Activated CD8-positive, alpha-beta T cell treated with anti-CD3 and anti-CD28 coated beads, Interleukin-2, amount 10 ng/mL, durations not matched to agents 7 days and 5 days (primary cell): ENCODE measurements around the gene MOB3B. TPM values are rescaled to one million over a fixed set of nuclear protein-coding genes. Genes with fewer than 3 reads are reported as not detected.

ENCODE experiments used
- ATAC-seq: fragments of 150-1000 bp; cut with Tn5 transposase; one replicate; pipeline ENCODE4 v1.10.0; 2021; ENCODE audit warnings: moderate library complexity
- CTCF ChIA-PET: fragments of 350-600 bp; sonication (Branson Sonifier 250); formaldehyde crosslinking; loops from one replicate; lab custom pipeline; 2021; ENCODE audit warnings: antibody characterized with exemption; lab: Charles Lee
- POLR2A ChIA-PET: fragments of 350-600 bp; sonication (Branson Sonifier 250); formaldehyde crosslinking; loops from one replicate; lab custom pipeline; 2021; ENCODE audit warnings: antibody characterized with exemption; lab: Charles Lee
- DNase-seq: peaks from one replicate; pipeline ENCODE4 v3.0.0-alpha.2; 2020
- H3K27ac Mint-ChIP-seq: one replicate; pipeline ENCODE4 v1.8.0; 2021; ENCODE audit warnings: mild to moderate bottlenecking, mixed read lengths
- H3K27me3 Mint-ChIP-seq: one replicate; pipeline ENCODE4 v1.8.0; 2021; ENCODE audit warnings: low read depth, mixed read lengths
- H3K36me3 Mint-ChIP-seq: one replicate; pipeline ENCODE4 v1.8.0; 2021; ENCODE audit warnings: low read depth, mixed read lengths
- H3K4me1 Mint-ChIP-seq: one replicate; pipeline ENCODE4 v1.8.0; 2021; ENCODE audit warnings: low read depth, mixed read lengths
- H3K4me3 Mint-ChIP-seq: one replicate; pipeline ENCODE4 v1.8.0; 2021; ENCODE audit warnings: mild to moderate bottlenecking, mixed read lengths
- H3K9me3 Mint-ChIP-seq: one replicate; pipeline ENCODE4 v1.8.0; 2022; ENCODE audit warnings: mixed read lengths; ENCODE audit not compliant: insufficient read depth
- total RNA-seq, 2 experiments: library from RNA; stranded (reverse); gene quantifications; one replicate each; pipeline ENCODE4 v1.2.3, GENCODE V29; 2021

The MOB3B gene
- total RNA-seq, 2 experiments from 2014 or later = 2.5 to 2.8 TPM

GRCh38 chr9:27440888-27441740 is 88.5 kb downstream of the MOB3B start:
- ATAC-seq (no peak), DNase-seq (no peak)
- H3K27ac Mint-ChIP-seq = no peak overlapping the region
- H3K4me3 Mint-ChIP-seq = no peak overlapping the region
- H3K36me3 Mint-ChIP-seq = no peaks in the 10 kb centered on the region
- H3K4me1 Mint-ChIP-seq = peaks cover 7% of the 10 kb centered on the region
- POLR2A ChIA-PET = no interaction called here
- H3K9me3 Mint-ChIP-seq = no peaks in the 10 kb centered on the region
- CTCF ChIA-PET = no interaction called here
- no peaks in the 10 kb centered on the region for H3K27me3 Mint-ChIP-seq

GRCh38 chr9:27438522-27438921 is 91.1 kb downstream of the MOB3B start:
- H3K9me3 Mint-ChIP-seq = no peaks in the 10 kb centered on the region
- H3K4me1 Mint-ChIP-seq = peaks cover 7% of the 10 kb centered on the region
- H3K4me3 Mint-ChIP-seq = no peak overlapping the region
- H3K36me3 Mint-ChIP-seq = no peaks in the 10 kb centered on the region
- no peaks in the 10 kb centered on the region for H3K27me3 Mint-ChIP-seq
- DNase-seq (no peak), ATAC-seq (no peak)
- no peak overlapping the region for H3K27ac Mint-ChIP-seq
- ChIA-PET CTCF (no interaction called here), POLR2A (no interaction called here)

GRCh38 chr9:27437652-27438373 is 91.8 kb downstream of the MOB3B start:
- peaks cover 7% of the 10 kb centered on the region for H3K4me1 Mint-ChIP-seq
- POLR2A ChIA-PET = no interaction called here
- CTCF ChIA-PET = no interaction called here

GRCh38 chr9:27436234-27436633 is 93.4 kb downstream of the MOB3B start:
- H3K9me3 Mint-ChIP-seq = no peaks in the 10 kb centered on the region
- DNase-seq (no peak), ATAC-seq (no peak)
- H3K4me3 Mint-ChIP-seq = no peak overlapping the region
- POLR2A ChIA-PET = no interaction called here
- CTCF ChIA-PET = no interaction called here
- peaks cover 2% of the 10 kb centered on the region for H3K36me3 Mint-ChIP-seq
- H3K27ac Mint-ChIP-seq = no peak overlapping the region
- H3K4me1 Mint-ChIP-seq = peaks cover 14% of the 10 kb centered on the region
- peaks cover 3% of the 10 kb centered on the region for H3K27me3 Mint-ChIP-seq

More at GRCh38 chr9:27437652-27438373, 91.8 kb downstream of the MOB3B start:
- Mint-ChIP-seq H3K27ac (no peak overlapping the region), H3K4me3 (no peak overlapping the region), H3K9me3 (no peaks in the 10 kb centered on the region), H3K36me3 (no peaks in the 10 kb centered on the region), H3K27me3 (no peaks in the 10 kb centered on the region)
- ATAC-seq (no peak), DNase-seq (no peak)

GRCh38 chr9:27433631-27434325 is 95.8 kb downstream of the MOB3B start:
- Mint-ChIP-seq H3K4me1 (peaks cover 15% of the 10 kb centered on the region), H3K27me3 (peaks cover 3% of the 10 kb centered on the region), H3K4me3 (no peak overlapping the region), H3K9me3 (no peaks in the 10 kb centered on the region), H3K36me3 (peaks cover 2% of the 10 kb centered on the region), H3K27ac (no peak overlapping the region)
- POLR2A ChIA-PET = no interaction called here
- DNase-seq (no peak), ATAC-seq (no peak)
- CTCF ChIA-PET = interaction anchor here (1.1 kb wide), 1 partner anchor 15 kb away, joined by 3 read pairs; no protein-coding TSS in a partner anchor

GRCh38 chr9:27432308-27432707 is 97.3 kb downstream of the MOB3B start:
- Mint-ChIP-seq H3K9me3 (no peaks in the 10 kb centered on the region), H3K27me3 (peaks cover 3% of the 10 kb centered on the region), H3K27ac (no peak overlapping the region), H3K4me3 (no peak overlapping the region), H3K4me1 (peaks cover 15% of the 10 kb centered on the region), H3K36me3 (peaks cover 2% of the 10 kb centered on the region)
- ATAC-seq (no peak), DNase-seq (no peak)
- POLR2A ChIA-PET = no interaction called here
- CTCF ChIA-PET = no interaction called here

GRCh38 chr9:27431543-27432147 is 98.0 kb downstream of the MOB3B start:
- no peak for DNase-seq
- ATAC-seq = no peak
- Mint-ChIP-seq H3K27ac (no peak overlapping the region), H3K27me3 (peaks cover 3% of the 10 kb centered on the region), H3K36me3 (peaks cover 2% of the 10 kb centered on the region), H3K4me3 (no peak overlapping the region), H3K9me3 (no peaks in the 10 kb centered on the region), H3K4me1 (peaks cover 15% of the 10 kb centered on the region)
- ChIA-PET CTCF (interaction anchor here (0.7 kb wide), 1 partner anchor 21 kb away, joined by 6 read pairs; no protein-coding TSS in a partner anchor), POLR2A (no interaction called here)

GRCh38 chr9:27430750-27431535 is 98.7 kb downstream of the MOB3B start:
- ChIA-PET POLR2A (no interaction called here), CTCF (interaction anchor here (0.6 to 0.7 kb wide), 2 partner anchors 21 to 296 kb away, joined by 3 to 6 read pairs; no protein-coding TSS in a partner anchor)
- ATAC-seq = no peak
- H3K9me3 Mint-ChIP-seq = no peaks in the 10 kb centered on the region
- H3K4me1 Mint-ChIP-seq = peaks cover 18% of the 10 kb centered on the region
- no peak overlapping the region for H3K4me3 Mint-ChIP-seq
- H3K27ac Mint-ChIP-seq = no peak overlapping the region
- DNase-seq = no peak
- H3K36me3 Mint-ChIP-seq = peaks cover 2% of the 10 kb centered on the region
- H3K27me3 Mint-ChIP-seq = peaks cover 3% of the 10 kb centered on the region

- no peak overlapping the region for H3K27ac Mint-ChIP-seq
- ChIA-PET POLR2A (no interaction called here), CTCF (interaction anchor here (0.6 kb wide), 1 partner anchor 297 kb away, joined by 3 read pairs; no protein-coding TSS in a partner anchor)
These were observed 99.7 kb downstream of the MOB3B start for GRCh38 chr9:27429917-27430316.

GRCh38 chr9:27429436-27429835 is 100.2 kb downstream of the MOB3B start:
- no peak overlapping the region for H3K4me3 Mint-ChIP-seq
- H3K9me3 Mint-ChIP-seq = no peaks in the 10 kb centered on the region
- ChIA-PET POLR2A (no interaction called here), CTCF (no interaction called here)
- DNase-seq (no peak), ATAC-seq (no peak)
- H3K36me3 Mint-ChIP-seq = peaks cover 2% of the 10 kb centered on the region
- peaks cover 3% of the 10 kb centered on the region for H3K27me3 Mint-ChIP-seq
- H3K4me1 Mint-ChIP-seq = peaks cover 20% of the 10 kb centered on the region
- no peak overlapping the region for H3K27ac Mint-ChIP-seq

More at GRCh38 chr9:27429917-27430316, 99.7 kb downstream of the MOB3B start:
- H3K36me3 Mint-ChIP-seq = peaks cover 2% of the 10 kb centered on the region
- DNase-seq (no peak), ATAC-seq (no peak)
- H3K4me3 Mint-ChIP-seq = no peak overlapping the region
- H3K9me3 Mint-ChIP-seq = no peaks in the 10 kb centered on the region
- peaks cover 3% of the 10 kb centered on the region for H3K27me3 Mint-ChIP-seq
- H3K4me1 Mint-ChIP-seq = peaks cover 20% of the 10 kb centered on the region

GRCh38 chr9:27428551-27428950 is 101.1 kb downstream of the MOB3B start:
- no peaks in the 10 kb centered on the region for H3K9me3 Mint-ChIP-seq
- ChIA-PET POLR2A (no interaction called here), CTCF (no interaction called here)
- H3K27ac Mint-ChIP-seq = no peak overlapping the region
- peaks cover 2% of the 10 kb centered on the region for H3K36me3 Mint-ChIP-seq
- H3K4me1 Mint-ChIP-seq = peaks cover 20% of the 10 kb centered on the region
- no peak overlapping the region for H3K4me3 Mint-ChIP-seq
- peaks cover 6% of the 10 kb centered on the region for H3K27me3 Mint-ChIP-seq
- ATAC-seq (no peak), DNase-seq (no peak)
